Lower leg skin (tissue), 4 donors: ENCODE data around the gene ATG5. TPM values are rescaled to one million over a fixed set of nuclear protein-coding genes. Genes with fewer than 3 reads are reported as not detected.
"Not testable (repeated sequence)": the region's sequence is repeated elsewhere in the genome, so short reads cannot be mapped to it uniquely, and the experiment has no call there.

Source experiments
- DNase-seq, 2 donors: peaks; one replicate each; pipeline ENCODE4 v3.0.0-alpha.2; 2019; ENCODE audit warnings: low spot score in 2 of 2
- H3K4me3 ChIP-seq: fragments of 200-600 bp; sonication (generic); 2 replicates; pipeline ENCODE4 v1.5.1; 2017; ENCODE audit warnings: mild to moderate bottlenecking, low read depth; ENCODE audit not compliant: poor library complexity, severe bottlenecking
- CTCF ChIP-seq, 3 donors: fragments of 450-650 bp; IDR thresholded peaks; one replicate each; pipeline ENCODE4 v1.5.1; 2016; ENCODE audit warnings: antibody characterized with exemption in 3 of 3, mild to moderate bottlenecking in 3 of 3, moderate library complexity in 2 of 3
- POLR2A ChIP-seq, 2 donors: fragments of 450-650 bp; IDR thresholded peaks; one replicate each; pipeline ENCODE4 v1.6.1; 2016 to 2017; ENCODE audit warnings: antibody characterized with exemption in 2 of 2, mild to moderate bottlenecking in 1 of 2, moderate library complexity in 1 of 2
- WGBS, 2 donors: methylation state at CpG; one replicate each; pipeline ENCODE4 v1.1.5; 2018; 5-methylcytosine and 5-hydroxymethylcytosine counted together
- intact Hi-C: fragments of 100-400 bp; cut with DNase I; formaldehyde crosslinking; loops from one replicate; pipeline ENCODE4 v1.15.0; 2023; ENCODE audit warnings: low total_unique reads
- total RNA-seq, 4 donors: library from RNA; depleted of rRNA; stranded (reverse); fragments of >200 nt; gene quantifications; one replicate each; pipeline ENCODE4 v1.1.0, GENCODE V29; 2016

Gene ATG5
- total RNA-seq, 4 donors from 2014 or later: 15.5 to 19.4 (median 16.7) TPM

- intact Hi-C loops: no loop called here
- DNase-seq: no peak
- no peak overlapping the region for H3K4me3 ChIP-seq
- 89% methylated on average over 12 of the region's 12 CpGs for WGBS, 2 donors
- no peak for TF ChIP-seq CTCF (IDR thresholded peaks at IDR 0.05)
- no peak for TF ChIP-seq POLR2A (IDR thresholded peaks at IDR 0.05)
These were observed 170.2 kb downstream of the ATG5 start for GRCh38 chr6:106155219-106155830.

GRCh38 chr6:106154326-106154725, 171.2 kb downstream of the ATG5 start:
- no peak overlapping the region for H3K4me3 ChIP-seq
- TF ChIP-seq CTCF (IDR thresholded peaks at IDR 0.05) (no peak), POLR2A (IDR thresholded peaks at IDR 0.05) (no peak)
- intact Hi-C loops: no loop called here
- WGBS, 2 donors: 97 to 98% methylated on average over 8 of the region's 8 CpGs
- DNase-seq: no peak

- DNase-seq: no peak
- no peak overlapping the region for H3K4me3 ChIP-seq
- intact Hi-C loops: no loop called here
- TF ChIP-seq CTCF (IDR thresholded peaks at IDR 0.05) (no peak), POLR2A (IDR thresholded peaks at IDR 0.05) (no peak)
- 92 to 94% methylated on average over 4 of the region's 4 CpGs for WGBS, 2 donors
These were observed 172.6 kb downstream of the ATG5 start for GRCh38 chr6:106152952-106153351.

- intact Hi-C loops, DNase-seq, H3K4me3 ChIP-seq: not testable (repeated sequence)
- WGBS, 2 donors: 90 to 91% methylated on average over 3 of the region's 3 CpGs
These were observed 173.1 kb downstream of the ATG5 start for GRCh38 chr6:106152476-106152875.

- H3K4me3 ChIP-seq: no peak overlapping the region
- 71 to 96% methylated on average over 1 of the region's 1 CpG for WGBS, 2 donors
- TF ChIP-seq CTCF (IDR thresholded peaks at IDR 0.05) (no peak), POLR2A (IDR thresholded peaks at IDR 0.05) (no peak)
- intact Hi-C loops: no loop called here
- no peak for DNase-seq
These were observed 176.0 kb downstream of the ATG5 start for GRCh38 chr6:106149472-106150069.

GRCh38 chr6:106147476-106147875, 178.1 kb downstream of the ATG5 start:
- 39 to 40% methylated on average over 2 of the region's 2 CpGs for WGBS, 2 donors
- no peak overlapping the region for H3K4me3 ChIP-seq
- intact Hi-C loops: no loop called here
- DNase-seq: no peak
- no peak for TF ChIP-seq POLR2A (IDR thresholded peaks at IDR 0.05)
- no peak for TF ChIP-seq CTCF (IDR thresholded peaks at IDR 0.05)
